Ectodermal cell (in vitro differentiated cells): ENCODE data around the gene AGFG1.

Experiments
- H3K27ac ChIP-seq: 2 replicates; pipeline ENCODE4 v1.7.0; 2013; ENCODE audit warnings: mild to moderate bottlenecking, low read depth, low read length; ENCODE audit not compliant: insufficient read depth, poor library complexity, severe bottlenecking
- H3K27me3 ChIP-seq: 2 replicates; pipeline ENCODE4 v1.7.0; 2013; ENCODE audit warnings: mild to moderate bottlenecking, low read length; ENCODE audit not compliant: insufficient read depth, control insufficient read depth, poor library complexity, severe bottlenecking
- H3K36me3 ChIP-seq: one replicate; pipeline ENCODE4 v1.7.0; 2013; ENCODE audit warnings: low read length; ENCODE audit not compliant: control insufficient read depth, insufficient read depth
- H3K4me1 ChIP-seq: one replicate; pipeline ENCODE4 v1.7.0; 2013; ENCODE audit warnings: low read length; ENCODE audit not compliant: control insufficient read depth, insufficient read depth
- H3K4me3 ChIP-seq: 2 replicates; pipeline ENCODE4 v1.7.0; 2013; ENCODE audit warnings: low read depth, low read length, control low read depth; ENCODE audit not compliant: insufficient read depth
- H3K9me3 ChIP-seq: 2 replicates; pipeline ENCODE4 v1.7.0; 2013; ENCODE audit warnings: mild to moderate bottlenecking, low read length, moderate library complexity; ENCODE audit not compliant: control insufficient read depth
- WGBS, 2 experiments: methylation state at CpG; one replicate each; pipeline ENCODE4 v1.1.7; 2013; ENCODE audit warnings: missing lambda C conversion rate in 2 of 2; 5-methylcytosine and 5-hydroxymethylcytosine counted together

The AGFG1 gene

GRCh38 chr2:227447606-227448005 is 24.4 kb upstream of the AGFG1 start:
- Histone ChIP-seq H3K9me3 (no peaks in the 10 kb centered on the region), H3K27me3 (no peaks in the 10 kb centered on the region), H3K27ac (no peak overlapping the region), H3K36me3 (no peaks in the 10 kb centered on the region), H3K4me1 (no peaks in the 10 kb centered on the region), H3K4me3 (no peak overlapping the region)
- WGBS, 2 experiments = 85 to 88% methylated on average over 7 of the region's 7 CpGs

- no peaks in the 10 kb centered on the region for H3K9me3 ChIP-seq
- H3K27me3 ChIP-seq = no peaks in the 10 kb centered on the region
- H3K4me1 ChIP-seq = no peaks in the 10 kb centered on the region
- no peak overlapping the region for H3K27ac ChIP-seq
- no peak overlapping the region for H3K4me3 ChIP-seq
- WGBS, 2 experiments = 76 to 82% methylated on average over 4 of the region's 5 CpGs
- no peaks in the 10 kb centered on the region for H3K36me3 ChIP-seq
Observed at GRCh38 chr2:227450311-227450841, 21.6 kb upstream of the AGFG1 start.

DNA sequence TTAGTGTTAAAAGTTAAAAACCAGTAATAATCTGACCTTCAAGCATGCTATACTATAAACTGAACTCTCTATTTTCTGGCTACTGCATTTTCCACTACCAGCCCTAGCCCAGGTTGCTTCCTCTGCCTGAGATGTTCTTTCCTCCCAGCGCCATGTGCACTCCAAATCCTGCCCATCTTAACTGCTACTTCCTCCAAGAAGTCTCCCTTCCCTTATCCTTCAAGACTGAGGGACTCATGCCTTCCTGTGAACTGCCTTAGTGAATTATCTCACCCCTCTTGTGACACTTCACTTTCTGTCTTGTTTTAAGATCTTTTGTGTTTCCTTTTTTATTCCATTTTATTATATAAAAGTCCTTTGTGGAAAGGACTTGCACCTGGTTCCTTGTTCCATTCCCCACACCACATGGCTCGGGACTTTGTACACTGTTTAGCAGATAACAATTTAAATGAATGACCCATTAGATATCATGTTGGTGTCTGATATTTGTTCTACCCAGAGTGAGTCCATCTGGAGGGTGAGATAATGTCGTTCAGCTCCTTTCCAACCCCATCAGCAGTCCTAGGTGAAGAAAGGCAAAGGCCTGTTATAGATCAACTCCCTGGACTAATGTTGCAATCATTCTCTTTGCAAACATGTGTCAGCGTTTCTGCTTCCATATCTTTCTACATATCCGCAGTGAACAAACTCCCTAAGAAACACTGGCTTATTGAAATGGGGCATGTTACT is 20.9 kb upstream of the AGFG1 start:
- no peak overlapping the region for H3K27ac ChIP-seq
- H3K4me3 ChIP-seq = no peak overlapping the region
- H3K27me3 ChIP-seq = no peaks in the 10 kb centered on the region
- 92 to 97% methylated on average over 4 to 5 of the region's 5 CpGs for WGBS, 2 experiments
- H3K4me1 ChIP-seq = no peaks in the 10 kb centered on the region
- no peaks in the 10 kb centered on the region for H3K36me3 ChIP-seq
- H3K9me3 ChIP-seq = no peaks in the 10 kb centered on the region

GRCh38 chr2:227451655-227451992 is 20.3 kb upstream of the AGFG1 start:
- Histone ChIP-seq H3K27ac (no peak overlapping the region), H3K9me3 (no peaks in the 10 kb centered on the region), H3K27me3 (no peaks in the 10 kb centered on the region), H3K4me1 (no peaks in the 10 kb centered on the region), H3K36me3 (no peaks in the 10 kb centered on the region), H3K4me3 (no peak overlapping the region)

DNA sequence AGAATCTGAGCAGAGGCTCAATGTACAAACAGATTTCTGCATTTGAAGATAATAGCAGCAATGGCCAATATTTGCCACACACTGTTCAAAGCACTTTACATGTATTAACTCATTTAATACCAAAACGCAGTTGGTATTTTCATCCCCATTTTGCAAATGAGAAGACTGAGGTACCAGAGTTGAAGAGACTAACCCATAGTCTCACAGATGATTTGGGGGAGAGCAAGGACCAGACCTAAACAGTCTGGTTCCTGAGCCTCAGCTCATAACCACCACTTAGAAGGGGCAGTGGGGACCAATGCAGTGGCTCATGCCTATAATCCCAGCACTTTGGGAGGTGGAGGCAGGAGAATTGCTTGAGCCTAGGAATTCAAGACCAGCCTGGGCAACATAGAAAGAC is 18.1 kb upstream of the AGFG1 start:
- H3K27ac ChIP-seq = no peak overlapping the region
- H3K9me3 ChIP-seq = no peaks in the 10 kb centered on the region
- H3K4me1 ChIP-seq = no peaks in the 10 kb centered on the region
- H3K4me3 ChIP-seq = no peak overlapping the region
- 100% methylated on average over 1 of the region's 1 CpG for WGBS, 2 experiments
- H3K36me3 ChIP-seq = no peaks in the 10 kb centered on the region
- no peaks in the 10 kb centered on the region for H3K27me3 ChIP-seq

DNA sequence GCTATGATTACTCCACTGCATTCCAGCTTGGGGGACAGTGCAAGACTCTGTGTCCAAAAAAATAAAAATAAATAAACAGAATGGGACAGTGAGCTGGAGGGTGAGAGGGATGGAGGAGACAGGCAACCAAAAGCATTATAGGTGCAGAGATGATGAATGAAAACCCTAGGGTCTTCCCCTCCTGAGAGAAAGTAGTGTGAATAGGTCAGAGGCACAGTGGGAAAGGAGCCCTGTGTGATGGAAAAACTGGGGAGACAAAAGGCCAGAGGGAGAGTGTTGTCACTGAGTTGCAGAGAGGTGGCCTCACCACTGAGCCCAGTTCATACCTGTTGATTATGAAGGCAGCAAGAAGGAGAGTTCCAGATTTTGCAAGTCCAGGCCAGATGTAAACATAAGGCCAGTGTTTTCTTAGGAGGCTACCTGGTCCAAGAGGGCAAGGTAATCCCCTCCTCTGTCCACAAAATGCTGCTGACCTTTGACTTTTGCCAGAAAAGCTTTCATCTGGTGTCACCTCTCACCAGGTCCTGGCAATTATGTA is 17.6 kb upstream of the AGFG1 start:
- Histone ChIP-seq H3K9me3 (no peaks in the 10 kb centered on the region), H3K4me1 (no peaks in the 10 kb centered on the region), H3K36me3 (no peaks in the 10 kb centered on the region), H3K27me3 (no peaks in the 10 kb centered on the region), H3K27ac (no peak overlapping the region), H3K4me3 (no peak overlapping the region)

DNA sequence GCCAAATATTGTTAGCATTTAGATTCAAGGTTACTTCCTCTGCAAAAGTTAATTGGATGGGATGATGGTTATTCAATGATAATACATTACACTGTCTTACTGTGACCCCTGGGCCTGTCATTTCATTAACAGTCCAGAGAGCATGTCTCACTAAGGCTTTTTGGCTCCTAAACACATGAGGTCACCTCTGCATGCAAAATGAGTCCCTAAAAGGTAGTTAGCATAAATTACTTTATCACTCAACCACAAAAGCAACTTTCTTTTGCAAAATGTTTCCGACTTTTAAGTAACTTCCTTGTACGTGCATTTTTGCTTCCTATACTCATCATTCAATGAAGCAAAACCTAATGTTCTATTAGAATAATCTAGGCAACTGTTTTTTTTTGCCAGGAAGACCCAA is 16.8 kb upstream of the AGFG1 start:
- no peaks in the 10 kb centered on the region for H3K9me3 ChIP-seq
- no peaks in the 10 kb centered on the region for H3K4me1 ChIP-seq
- H3K4me3 ChIP-seq = no peak overlapping the region
- WGBS, 2 experiments = 79 to 80% methylated on average over 2 of the region's 2 CpGs
- no peaks in the 10 kb centered on the region for H3K27me3 ChIP-seq
- H3K36me3 ChIP-seq = no peaks in the 10 kb centered on the region
- H3K27ac ChIP-seq = no peak overlapping the region

- Histone ChIP-seq H3K36me3 (no peaks in the 10 kb centered on the region), H3K27ac (no peak overlapping the region), H3K4me3 (no peak overlapping the region), H3K4me1 (no peaks in the 10 kb centered on the region), H3K27me3 (no peaks in the 10 kb centered on the region), H3K9me3 (no peaks in the 10 kb centered on the region)
- WGBS, 2 experiments = 94 to 95% methylated on average over 2 of the region's 2 CpGs
Observed at GRCh38 chr2:227456102-227456501, 15.9 kb upstream of the AGFG1 start.

DNA sequence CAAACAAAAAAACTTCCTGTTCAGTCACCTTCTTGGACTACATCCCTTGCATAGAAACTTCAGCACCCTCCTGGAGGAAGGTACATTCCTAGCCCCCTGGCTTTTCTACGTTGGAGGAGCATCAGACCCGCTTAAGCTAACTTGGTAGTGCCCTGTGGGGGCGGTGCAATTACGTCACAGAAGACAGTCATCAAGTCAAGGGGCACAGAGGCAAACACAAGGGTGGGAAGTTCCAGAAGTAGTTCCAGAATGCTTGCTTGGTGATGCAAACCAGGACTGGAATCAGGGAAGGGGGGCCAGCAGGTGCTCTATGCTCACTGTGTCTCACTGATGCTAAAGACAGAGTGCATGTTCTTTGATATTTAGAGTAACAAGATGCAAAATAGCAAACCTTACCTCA is 15.2 kb upstream of the AGFG1 start:
- no peaks in the 10 kb centered on the region for H3K9me3 ChIP-seq
- no peaks in the 10 kb centered on the region for H3K27me3 ChIP-seq
- H3K27ac ChIP-seq = no peak overlapping the region
- H3K36me3 ChIP-seq = no peaks in the 10 kb centered on the region
- WGBS, 2 experiments = 77 to 79% methylated on average over 4 of the region's 4 CpGs
- no peaks in the 10 kb centered on the region for H3K4me1 ChIP-seq
- no peak overlapping the region for H3K4me3 ChIP-seq

DNA sequence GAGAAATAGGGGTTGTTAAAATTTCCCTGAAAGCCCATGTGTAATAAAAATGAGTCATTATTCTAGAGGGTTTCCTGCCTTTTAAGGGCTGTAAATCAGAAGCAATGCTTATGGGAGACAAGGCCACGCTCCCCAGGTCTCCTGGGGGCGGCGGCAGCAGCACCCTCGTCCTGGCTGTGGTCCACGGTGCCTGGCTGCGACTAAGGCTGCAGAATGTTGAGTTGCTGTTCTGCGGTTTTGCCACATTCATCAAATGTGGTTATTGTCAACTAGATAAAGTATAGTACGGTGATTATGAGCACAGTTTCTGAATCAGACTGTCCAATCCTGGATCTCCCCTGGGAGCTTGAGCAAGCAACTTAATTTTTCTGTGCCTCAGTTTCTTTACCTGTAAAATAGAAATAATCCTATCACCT is 11.9 kb upstream of the AGFG1 start:
- 94 to 96% methylated on average over 8 of the region's 8 CpGs for WGBS, 2 experiments
- H3K27me3 ChIP-seq = no peaks in the 10 kb centered on the region

More for the DNA sequence above, 11.9 kb upstream of the AGFG1 start:
- Histone ChIP-seq H3K9me3 (no peaks in the 10 kb centered on the region), H3K4me1 (no peaks in the 10 kb centered on the region), H3K27ac (no peak overlapping the region), H3K36me3 (no peaks in the 10 kb centered on the region), H3K4me3 (no peak overlapping the region)
